EH (cell line): ENCODE measurements around the gene SPATA13.
"Not testable (repeated sequence)": the region's sequence is repeated elsewhere in the genome, so short reads cannot be mapped to it uniquely, and the experiment has no call there.

Experiments used
- DNase-seq: peaks from one replicate; pipeline ENCODE4 v3.0.0-alpha.2; 2015; ENCODE audit warnings: low read depth

SPATA13 gene

GRCh38 chr13:24160458-24161009 is at the start of gene SPATA13:
Gene SPATA13, plus strand, starts transcription at chr13:24160720. Its CDS starts 62,210 bp downstream, at chr13:24222930.
- peak; percentile 89 for DNase-seq

- DNase-seq: no peak
These were observed 47.7 kb upstream of the SPATA13 start for GRCh38 chr13:24112791-24113190.

- DNase-seq: no peak
These were observed 44.8 kb upstream of the SPATA13 start for GRCh38 chr13:24115671-24116070.

- DNase-seq: peak; percentile 7
These were observed 44.4 kb upstream of the SPATA13 start for GRCh38 chr13:24116131-24116530.

- DNase-seq: no peak
These were observed 41.9 kb upstream of the SPATA13 start for GRCh38 chr13:24118576-24118975.

- DNase-seq: no peak
These were observed 40.7 kb upstream of the SPATA13 start for GRCh38 chr13:24119626-24120508.

- DNase-seq: not testable (repeated sequence)
These were observed 38.5 kb upstream of the SPATA13 start for GRCh38 chr13:24122045-24122444.

- no peak for DNase-seq
These were observed 38.0 kb upstream of the SPATA13 start for GRCh38 chr13:24122569-24122968.

- no peak for DNase-seq
These were observed 36.8 kb upstream of the SPATA13 start for GRCh38 chr13:24123761-24124160.

GRCh38 chr13:24124789-24125476 is 35.6 kb upstream of the SPATA13 start:
- no peak for DNase-seq

GRCh38 chr13:24127116-24127631 is 33.3 kb upstream of the SPATA13 start:
- DNase-seq: peak; percentile 43

GRCh38 chr13:24128112-24128511 is 32.4 kb upstream of the SPATA13 start:
- DNase-seq: no peak

GRCh38 chr13:24128962-24129361 is 31.6 kb upstream of the SPATA13 start:
- no peak for DNase-seq

- no peak for DNase-seq
These were observed 30.4 kb upstream of the SPATA13 start for GRCh38 chr13:24129914-24130774.

- no peak for DNase-seq
These were observed 28.8 kb upstream of the SPATA13 start for GRCh38 chr13:24131749-24132148.

- DNase-seq: no peak
These were observed 27.3 kb upstream of the SPATA13 start for GRCh38 chr13:24133021-24133795.

- no peak for DNase-seq
These were observed 26.3 kb upstream of the SPATA13 start for GRCh38 chr13:24134231-24134630.

- DNase-seq: peak; percentile 69
These were observed 25.8 kb upstream of the SPATA13 start for GRCh38 chr13:24134757-24135156.

GRCh38 chr13:24135674-24136300 is 24.7 kb upstream of the SPATA13 start:
- DNase-seq: peak; percentile 74

GRCh38 chr13:24138911-24139310 is 21.6 kb upstream of the SPATA13 start:
- no peak for DNase-seq
